OCI-LY3 (cell line): ENCODE measurements around the gene IL7R.
"Not testable (repeated sequence)": the region's sequence is repeated elsewhere in the genome, so short reads cannot be mapped to it uniquely, and the experiment has no call there.

Experiments used
- H2AFZ ChIP-seq: fragments of 200-600, 300-600 bp; shearing (Covaris generic); 2 replicates; pipeline ENCODE4 v1.6.0; 2014; ENCODE audit warnings: antibody characterized with exemption, low read depth, low read length
- H3K27ac ChIP-seq: fragments of 200-600, 300-600 bp; sonication (generic); 2 replicates; pipeline ENCODE4 v1.5.1; 2014; ENCODE audit warnings: mild to moderate bottlenecking, low read length, moderate library complexity, mixed read lengths
- H3K27me3 ChIP-seq: fragments of 200-600, 300-600 bp; sonication (generic); 2 replicates; pipeline ENCODE4 v1.6.1; 2014; ENCODE audit warnings: low read depth, low read length, mixed read lengths
- H3K36me3 ChIP-seq: fragments of 200-600, 300-600 bp; sonication (generic); replicated peaks from 2 replicates; pipeline ENCODE3; 2014; ENCODE audit warnings: low read depth, low read length, mixed read lengths
- H3K4me1 ChIP-seq: fragments of 300-600, 200-600 bp; sonication (generic); 2 replicates; pipeline ENCODE4 v1.6.1; 2014; ENCODE audit warnings: low read length, mixed read lengths
- H3K4me2 ChIP-seq: fragments of 200-600, 300-600 bp; sonication (generic); 2 replicates; pipeline ENCODE4 v1.6.1; 2014; ENCODE audit warnings: low read length, mixed read lengths
- H3K4me3 ChIP-seq: fragments of 300-600, 200-600 bp; sonication (generic); 2 replicates; pipeline ENCODE4 v1.5.1; 2014; ENCODE audit warnings: antibody characterized with exemption, mild to moderate bottlenecking, low read length, moderate library complexity
- H3K79me2 ChIP-seq: fragments of 300-600, 200-600 bp; shearing (Covaris generic); 2 replicates; pipeline ENCODE4 v1.6.1; 2014; ENCODE audit warnings: mild to moderate bottlenecking, low read length, mixed read lengths
- H3K9ac ChIP-seq: fragments of 300-600, 200-600 bp; shearing (Covaris generic); 2 replicates; pipeline ENCODE4 v1.6.0; 2014; ENCODE audit warnings: mild to moderate bottlenecking, low read length, moderate library complexity
- H3K9me3 ChIP-seq: fragments of 200-600, 300-600 bp; shearing (Covaris generic); 2 replicates; pipeline ENCODE4 v1.6.1; 2014; ENCODE audit warnings: low read length, mixed read lengths; ENCODE audit not compliant: insufficient read depth
- H4K20me1 ChIP-seq: fragments of 200-600, 300-600 bp; sonication (generic); 2 replicates; pipeline ENCODE4 v1.6.1; 2016; ENCODE audit warnings: low read length, mixed read lengths; ENCODE audit not compliant: insufficient read depth
- EZH2phosphoT487 ChIP-seq: fragments of 200-600 bp; shearing (Covaris generic); IDR thresholded peaks from 2 replicates; pipeline ENCODE4 v1.6.1; 2018; ENCODE audit warnings: antibody characterized with exemption, mixed run types, low read depth
- TF ChIP-seq, protein P1 (sequence below): fragments of 200-600, 300-600 bp; sonication (generic); IDR thresholded peaks from 2 replicates; pipeline ENCODE4 v1.5.1; 2014; ENCODE audit warnings: antibody characterized with exemption, low read length, low read depth

Gene IL7R

DNA sequence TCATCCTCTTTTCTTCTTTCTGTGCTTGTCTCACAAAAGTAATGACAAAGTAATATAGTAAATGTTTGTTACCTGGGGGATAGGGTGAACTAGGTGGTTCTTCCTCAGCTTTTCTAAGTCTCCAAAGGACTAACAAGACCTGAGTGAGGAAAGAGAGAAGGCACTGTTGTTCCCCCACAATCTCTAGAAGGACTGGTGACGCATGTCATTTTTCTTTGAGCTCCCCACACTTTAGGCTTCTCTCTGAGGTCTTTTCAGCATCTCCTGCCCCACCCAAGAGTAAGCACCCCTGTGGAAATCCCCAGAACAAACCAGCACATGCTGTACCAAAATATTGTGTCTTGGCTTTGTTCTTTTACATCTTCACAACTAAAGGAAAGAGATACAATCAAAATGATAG, 2.4 kb upstream of the IL7R start:
- peaks cover 32% of the 10 kb centered on the region for H3K4me1 ChIP-seq
- no peak overlapping the region for H3K9ac ChIP-seq
- H4K20me1 ChIP-seq = no peaks in the 10 kb centered on the region
- H3K4me2 ChIP-seq = no peak overlapping the region
- no peaks in the 10 kb centered on the region for H3K9me3 ChIP-seq
- H3K4me3 ChIP-seq = no peak overlapping the region
- TF ChIP-seq, protein P1, sequence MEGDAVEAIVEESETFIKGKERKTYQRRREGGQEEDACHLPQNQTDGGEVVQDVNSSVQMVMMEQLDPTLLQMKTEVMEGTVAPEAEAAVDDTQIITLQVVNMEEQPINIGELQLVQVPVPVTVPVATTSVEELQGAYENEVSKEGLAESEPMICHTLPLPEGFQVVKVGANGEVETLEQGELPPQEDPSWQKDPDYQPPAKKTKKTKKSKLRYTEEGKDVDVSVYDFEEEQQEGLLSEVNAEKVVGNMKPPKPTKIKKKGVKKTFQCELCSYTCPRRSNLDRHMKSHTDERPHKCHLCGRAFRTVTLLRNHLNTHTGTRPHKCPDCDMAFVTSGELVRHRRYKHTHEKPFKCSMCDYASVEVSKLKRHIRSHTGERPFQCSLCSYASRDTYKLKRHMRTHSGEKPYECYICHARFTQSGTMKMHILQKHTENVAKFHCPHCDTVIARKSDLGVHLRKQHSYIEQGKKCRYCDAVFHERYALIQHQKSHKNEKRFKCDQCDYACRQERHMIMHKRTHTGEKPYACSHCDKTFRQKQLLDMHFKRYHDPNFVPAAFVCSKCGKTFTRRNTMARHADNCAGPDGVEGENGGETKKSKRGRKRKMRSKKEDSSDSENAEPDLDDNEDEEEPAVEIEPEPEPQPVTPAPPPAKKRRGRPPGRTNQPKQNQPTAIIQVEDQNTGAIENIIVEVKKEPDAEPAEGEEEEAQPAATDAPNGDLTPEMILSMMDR = no peak
- no peak for TF ChIP-seq EZH2phosphoT487
- no peak overlapping the region for H3K27ac ChIP-seq
- no peaks in the 10 kb centered on the region for H3K79me2 ChIP-seq
- H3K27me3 ChIP-seq = no peaks in the 10 kb centered on the region
- H2AFZ ChIP-seq = no peak overlapping the region
- no peaks in the 10 kb centered on the region for H3K36me3 ChIP-seq

DNA sequence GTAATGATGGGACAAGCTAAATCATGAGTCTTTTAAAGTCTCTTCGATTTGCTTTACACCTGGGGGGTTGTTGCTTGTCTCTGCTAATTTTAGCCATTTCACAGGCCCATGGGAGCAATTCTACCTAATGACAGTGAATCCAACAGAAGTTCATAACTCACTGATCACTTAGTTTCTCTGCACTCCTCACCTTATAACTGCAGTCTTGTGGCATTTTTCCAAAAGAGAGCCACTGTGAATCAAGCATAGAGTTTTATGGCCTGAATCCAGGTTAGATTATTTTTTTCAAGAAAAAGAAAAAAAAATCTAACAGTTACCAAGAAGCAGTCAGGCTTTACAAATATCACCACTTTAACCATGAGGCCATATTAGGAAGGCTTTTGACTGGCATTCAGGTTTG, 1.5 kb upstream of the IL7R start:
- Histone ChIP-seq H3K4me3 (no peak overlapping the region), H3K79me2 (no peaks in the 10 kb centered on the region), H3K36me3 (no peaks in the 10 kb centered on the region), H3K4me2 (no peak overlapping the region), H4K20me1 (no peaks in the 10 kb centered on the region), H3K9ac (no peak overlapping the region), H3K27me3 (no peaks in the 10 kb centered on the region), H2AFZ (no peak overlapping the region), H3K9me3 (no peaks in the 10 kb centered on the region), H3K27ac (no peak overlapping the region), H3K4me1 (peaks cover 32% of the 10 kb centered on the region)
- no peak for TF ChIP-seq EZH2phosphoT487
- TF ChIP-seq, protein P1 = no peak

DNA sequence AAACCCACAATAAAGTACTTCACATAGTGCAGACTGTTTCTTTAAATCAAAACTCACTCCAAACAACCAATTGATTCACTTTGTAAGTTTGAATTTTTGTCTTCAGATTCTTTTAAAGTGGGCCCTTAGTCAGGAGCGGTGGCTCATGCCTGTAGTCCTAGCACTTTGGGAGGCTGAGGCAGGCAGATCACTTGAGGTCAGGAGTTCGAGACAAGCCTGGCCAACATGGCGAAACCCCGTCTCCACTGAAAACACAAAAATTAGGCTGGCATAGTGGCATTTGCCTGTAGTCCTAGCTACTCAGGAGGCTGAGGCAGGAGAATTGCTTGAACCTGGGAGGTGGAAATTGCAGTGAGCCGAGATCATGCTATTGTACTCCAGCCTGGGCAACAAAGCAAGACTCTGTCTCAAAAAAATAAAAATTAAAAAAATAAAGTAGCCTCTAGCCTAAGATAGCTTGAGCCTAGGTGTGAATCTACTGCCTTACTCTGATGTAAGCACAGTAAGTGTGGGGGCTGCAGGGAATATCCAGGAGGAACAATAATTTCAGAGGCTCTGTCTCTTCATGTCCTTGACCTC, 416 bp upstream of the IL7R start:
- H3K9ac ChIP-seq, H3K27me3 ChIP-seq, H3K9me3 ChIP-seq, H3K27ac ChIP-seq, H3K4me3 ChIP-seq, H3K4me2 ChIP-seq, H2AFZ ChIP-seq, H3K36me3 ChIP-seq, H3K79me2 ChIP-seq, H4K20me1 ChIP-seq: not testable (repeated sequence)
- H3K4me1 ChIP-seq = peaks cover 32% of the 10 kb centered on the region

DNA sequence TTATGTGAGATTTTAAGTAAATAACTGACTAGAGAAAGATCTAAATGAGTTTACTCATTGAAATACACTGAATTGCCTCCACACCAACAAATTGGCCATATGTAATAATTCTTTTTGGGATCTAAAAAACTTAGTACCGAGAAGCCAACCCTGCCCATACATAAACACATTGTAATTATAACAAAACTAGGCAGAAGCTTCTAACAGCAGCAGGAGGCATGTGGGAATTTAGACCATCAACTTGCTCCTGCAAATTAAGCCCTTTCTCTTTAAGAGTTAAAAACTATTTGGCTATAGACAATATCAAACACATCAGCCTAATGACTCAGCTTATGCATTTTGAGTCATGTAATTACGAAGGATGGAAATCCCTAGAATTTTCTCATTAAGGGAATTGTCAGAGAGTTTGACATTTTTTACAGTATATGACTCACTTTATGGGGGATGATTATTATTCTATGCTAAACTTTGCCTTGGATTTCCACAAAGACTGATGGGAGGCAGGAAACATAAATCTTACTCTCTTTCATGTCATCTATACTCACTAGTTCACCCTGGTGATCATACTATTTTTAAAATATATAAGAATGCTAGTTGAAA, 1.0 kb downstream of the IL7R start:
- TF ChIP-seq EZH2phosphoT487 = no peak
- TF ChIP-seq, protein P1 = no peak
- no peak overlapping the region for H3K4me3 ChIP-seq

More for the DNA sequence above, 1.0 kb downstream of the IL7R start:
- H3K27ac ChIP-seq = no peak overlapping the region
- peaks cover 21% of the 10 kb centered on the region for H3K4me1 ChIP-seq
- H3K36me3 ChIP-seq = no peaks in the 10 kb centered on the region
- H3K9me3 ChIP-seq = no peaks in the 10 kb centered on the region
- H3K79me2 ChIP-seq = no peaks in the 10 kb centered on the region
- H3K27me3 ChIP-seq = no peaks in the 10 kb centered on the region
- no peaks in the 10 kb centered on the region for H4K20me1 ChIP-seq
- no peak overlapping the region for H2AFZ ChIP-seq
- H3K9ac ChIP-seq = no peak overlapping the region
- no peak overlapping the region for H3K4me2 ChIP-seq
